GM12865 (cell line): ENCODE data around the gene DARS1.
A peak's percentile ranks its signal among the peaks of the same experiment; 100 is the strongest.

Experiments
- DNase-seq: peaks from one replicate; pipeline ENCODE4 v3.0.0; 2010; ENCODE audit warnings: low read depth
- H3K4me3 ChIP-seq: 2 replicates; pipeline ENCODE4 v1.5.1; 2011; ENCODE audit warnings: mild to moderate bottlenecking, low read depth, low read length, control low read depth
- TF ChIP-seq, protein P1 (sequence below): IDR thresholded peaks from 2 replicates; pipeline ENCODE4 v1.5.1; 2011; ENCODE audit warnings: low read length, control low read depth, low read depth, inconsistent platforms; ENCODE audit not compliant: insufficient read depth; ENCODE audit errors: missing control alignments

DARS1 gene

GRCh38 chr2:135987441-135987840 lies 2.0 kb upstream of the DARS1 start:
- no peak for DNase-seq
- TF ChIP-seq, protein P1, sequence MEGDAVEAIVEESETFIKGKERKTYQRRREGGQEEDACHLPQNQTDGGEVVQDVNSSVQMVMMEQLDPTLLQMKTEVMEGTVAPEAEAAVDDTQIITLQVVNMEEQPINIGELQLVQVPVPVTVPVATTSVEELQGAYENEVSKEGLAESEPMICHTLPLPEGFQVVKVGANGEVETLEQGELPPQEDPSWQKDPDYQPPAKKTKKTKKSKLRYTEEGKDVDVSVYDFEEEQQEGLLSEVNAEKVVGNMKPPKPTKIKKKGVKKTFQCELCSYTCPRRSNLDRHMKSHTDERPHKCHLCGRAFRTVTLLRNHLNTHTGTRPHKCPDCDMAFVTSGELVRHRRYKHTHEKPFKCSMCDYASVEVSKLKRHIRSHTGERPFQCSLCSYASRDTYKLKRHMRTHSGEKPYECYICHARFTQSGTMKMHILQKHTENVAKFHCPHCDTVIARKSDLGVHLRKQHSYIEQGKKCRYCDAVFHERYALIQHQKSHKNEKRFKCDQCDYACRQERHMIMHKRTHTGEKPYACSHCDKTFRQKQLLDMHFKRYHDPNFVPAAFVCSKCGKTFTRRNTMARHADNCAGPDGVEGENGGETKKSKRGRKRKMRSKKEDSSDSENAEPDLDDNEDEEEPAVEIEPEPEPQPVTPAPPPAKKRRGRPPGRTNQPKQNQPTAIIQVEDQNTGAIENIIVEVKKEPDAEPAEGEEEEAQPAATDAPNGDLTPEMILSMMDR, result no peak
- no peak overlapping the region for H3K4me3 ChIP-seq

DNA sequence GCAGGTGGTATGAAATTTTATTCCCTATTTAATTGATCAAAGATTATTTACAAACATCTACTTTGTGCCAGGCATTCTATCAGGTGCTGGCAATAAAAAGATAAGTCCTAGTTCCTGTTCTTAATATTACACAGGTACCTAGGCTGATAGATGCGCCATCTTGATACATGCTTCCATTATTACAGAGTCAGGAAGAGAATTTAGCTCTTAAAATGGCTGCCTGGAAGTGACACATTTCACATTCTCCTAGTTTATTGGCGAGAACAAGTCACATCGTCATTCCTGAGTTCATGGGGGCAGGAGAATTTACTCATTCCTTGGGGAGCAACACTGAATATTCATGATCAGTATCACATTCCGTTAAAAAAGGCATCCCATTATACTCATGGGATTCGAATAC lies 1.1 kb upstream of the DARS1 start:
- DNase-seq, result no peak
- peak overlapping the region; percentile 84 for H3K4me3 ChIP-seq
- TF ChIP-seq, protein P1, result no peak

DNA sequence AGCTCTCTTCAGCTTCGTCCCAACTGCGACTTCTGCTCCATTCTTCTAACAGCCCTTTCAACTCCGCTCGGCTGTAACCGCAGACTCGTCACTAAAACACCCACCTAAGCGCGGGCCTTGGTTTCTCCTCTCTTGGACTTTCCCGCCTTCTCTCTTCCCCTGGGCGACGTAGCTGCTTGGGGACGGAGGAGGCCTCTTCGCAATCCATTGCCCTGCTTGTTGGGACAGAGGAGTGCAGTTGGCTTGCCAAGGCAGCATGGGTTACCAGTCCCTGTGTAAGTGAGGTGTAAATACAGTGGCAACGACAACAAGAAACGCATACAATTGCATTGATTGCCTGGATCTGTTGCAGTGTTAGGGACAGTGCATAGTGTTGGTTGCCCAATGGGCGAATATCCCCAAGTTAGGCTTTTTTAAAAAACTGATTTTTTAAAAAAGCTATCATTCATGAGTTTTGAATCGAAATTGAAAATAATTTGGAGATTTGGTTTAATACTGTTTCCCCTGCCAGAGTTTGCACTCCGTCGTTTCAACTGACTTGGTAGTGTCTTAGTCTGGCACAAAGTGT lies 484 bp upstream of the DARS1 start:
- H3K4me3 ChIP-seq, result peak overlapping the region; percentile 84
- DNase-seq, result peak; percentile 83
- TF ChIP-seq, protein P1, result no peak

GRCh38 chr2:135984199-135985017 lies 1.0 kb downstream of the DARS1 start:
- TF ChIP-seq, protein P1, result no peak
- H3K4me3 ChIP-seq, result peak overlapping the region; percentile 84
- no peak for DNase-seq

DNA sequence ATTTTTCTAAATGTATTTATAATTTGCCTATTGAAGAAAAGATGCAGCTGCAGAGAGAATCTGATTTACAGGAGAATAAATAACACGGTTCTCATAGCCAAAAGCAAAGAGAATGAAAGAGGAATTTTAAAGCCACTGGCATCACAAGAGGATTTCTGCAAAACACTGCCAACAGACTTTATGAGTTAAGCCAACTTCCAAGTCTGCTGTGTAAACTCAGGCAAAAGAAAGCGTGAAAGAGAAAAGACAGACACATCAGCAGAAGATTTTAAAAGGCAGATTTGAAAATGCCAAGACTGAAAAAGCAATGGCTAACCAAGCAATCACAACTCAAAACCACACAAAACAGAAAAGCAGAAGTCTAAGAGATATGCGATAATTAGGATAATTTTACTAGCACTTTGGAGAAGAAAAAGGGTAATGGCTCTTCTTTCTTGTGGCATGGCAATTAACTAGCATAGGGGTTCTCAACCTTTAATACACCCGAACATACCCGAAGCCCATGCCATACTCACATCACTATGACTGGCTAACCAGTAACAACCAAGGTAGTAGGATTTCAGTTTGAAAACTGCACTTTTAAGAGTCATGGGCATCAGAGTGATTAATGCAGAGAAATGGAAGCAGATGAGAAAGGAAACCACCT lies 4.9 kb downstream of the DARS1 start:
- DNase-seq, result no peak
- TF ChIP-seq, protein P1, result no peak
- H3K4me3 ChIP-seq, result no peak overlapping the region

DNA sequence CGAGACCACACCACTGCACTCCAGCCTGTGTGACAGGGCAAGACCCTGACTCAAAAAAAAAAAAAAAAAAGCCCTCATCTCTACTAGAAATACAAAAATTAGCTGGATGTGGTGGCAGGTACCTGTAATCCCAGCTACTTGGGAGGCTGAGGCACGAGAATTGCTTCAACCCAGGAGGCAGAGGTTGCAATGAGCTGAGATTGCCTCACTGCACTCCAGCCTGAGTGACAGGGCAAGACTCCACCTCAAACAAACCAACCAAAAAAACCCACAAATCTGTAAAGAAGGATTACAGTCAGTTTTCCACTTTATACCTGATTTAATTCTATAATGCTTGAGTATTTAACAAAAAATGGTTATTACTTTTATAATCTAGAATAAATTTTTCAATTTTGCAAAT lies 9.7 kb downstream of the DARS1 start:
- DNase-seq, result no peak
- TF ChIP-seq, protein P1, result no peak
- H3K4me3 ChIP-seq, result no peak overlapping the region
